ENCODE data around the gene KLRB1.
A peak's percentile ranks its signal among the peaks of the same experiment; 100 is the strongest.

Gene KLRB1

DNA sequence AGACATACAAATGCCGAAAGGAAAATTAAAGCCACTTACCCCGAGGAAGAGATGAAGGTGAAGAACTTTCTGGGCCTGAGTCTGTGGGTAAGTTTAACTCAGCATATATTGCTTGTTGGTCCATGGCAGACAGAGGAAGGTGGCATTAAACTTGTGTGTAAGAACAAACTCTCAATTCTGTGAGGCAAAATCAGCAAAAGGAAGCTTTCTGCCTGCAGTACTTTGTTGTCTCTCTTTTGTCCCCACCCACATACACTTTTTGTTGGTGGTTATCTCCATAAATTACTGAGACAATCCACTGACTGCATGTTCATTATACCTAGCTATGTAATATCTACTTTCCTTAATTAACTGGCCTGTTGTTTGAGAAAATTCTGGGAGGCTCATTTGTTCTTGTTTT is at the start of gene KLRB1:
Gene KLRB1 (minus strand): TSS at position 201 of the 400 bp plus-strand sequence. CDS start 77 bp downstream, at position 124.
- no peak for DNase-seq

- peak; percentile 88 for DNase-seq
Observed at GRCh38 chr12:9651265-9651729, 43.6 kb upstream of the KLRB1 start.

- DNase-seq: peak; percentile 57
Observed at GRCh38 chr12:9650151-9650576, 42.4 kb upstream of the KLRB1 start.

DNA sequence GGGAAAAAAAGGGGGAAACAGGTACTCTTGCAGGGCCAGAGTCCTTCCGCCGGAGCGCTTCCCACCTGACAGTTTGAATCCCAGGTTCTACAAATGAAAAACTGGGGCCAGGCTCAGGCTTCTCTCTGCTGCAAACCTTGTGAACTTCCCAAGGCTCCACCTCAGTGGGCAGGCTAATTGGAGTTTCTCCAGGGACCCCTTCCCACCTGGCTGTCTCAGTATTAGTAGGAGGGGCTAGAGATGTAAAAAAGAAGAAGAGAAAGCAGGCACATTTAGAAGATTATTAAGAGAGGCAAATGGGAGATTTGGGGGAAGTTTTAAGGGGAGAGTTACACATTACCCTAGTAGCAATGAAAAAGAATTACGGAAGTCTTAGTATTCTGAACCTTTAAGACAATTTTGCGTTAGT is 41.8 kb upstream of the KLRB1 start:
- DNase-seq: peak; percentile 57

DNA sequence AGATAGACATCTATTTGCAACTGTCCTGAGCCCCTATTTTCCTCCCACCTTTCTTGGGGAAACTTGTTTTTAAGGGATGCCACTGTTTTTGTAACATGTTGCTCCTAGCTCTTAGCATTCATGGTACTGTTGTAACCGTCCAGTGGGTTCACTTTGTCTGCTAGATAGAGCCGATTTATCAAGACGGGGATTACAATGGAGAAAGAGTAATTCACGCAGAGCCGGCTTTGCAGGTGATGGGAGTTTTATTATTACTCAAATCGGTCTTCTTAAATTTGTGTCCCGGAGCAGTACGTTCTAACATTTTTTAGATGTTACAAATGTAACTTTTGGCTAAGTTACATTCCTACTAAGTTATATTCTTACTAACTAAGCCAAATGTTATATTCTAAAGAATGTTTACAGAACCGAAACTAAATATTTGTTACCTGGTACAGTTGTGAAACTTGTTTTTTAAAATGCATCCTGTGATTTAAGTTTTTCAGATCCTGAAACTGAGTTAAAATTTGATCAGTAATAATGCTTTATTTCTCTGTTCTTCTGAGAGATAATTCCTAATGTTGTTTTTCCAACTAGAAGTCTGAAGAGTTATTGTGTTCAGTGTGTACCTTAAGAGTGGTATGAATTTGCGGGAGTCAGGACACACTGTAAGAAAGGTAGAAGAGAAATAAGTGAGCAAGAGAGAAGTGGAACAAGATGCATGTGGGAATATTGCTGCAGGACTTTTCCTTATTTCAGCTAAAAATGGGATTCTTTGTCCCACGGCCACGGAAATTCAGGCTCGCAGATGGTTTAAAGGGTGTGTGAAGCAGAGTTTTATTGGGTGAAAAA is 41.2 kb upstream of the KLRB1 start:
- DNase-seq: peak; percentile 81

GRCh38 chr12:9647825-9648700 is 40.3 kb upstream of the KLRB1 start:
- peak; percentile 95 for DNase-seq

DNA sequence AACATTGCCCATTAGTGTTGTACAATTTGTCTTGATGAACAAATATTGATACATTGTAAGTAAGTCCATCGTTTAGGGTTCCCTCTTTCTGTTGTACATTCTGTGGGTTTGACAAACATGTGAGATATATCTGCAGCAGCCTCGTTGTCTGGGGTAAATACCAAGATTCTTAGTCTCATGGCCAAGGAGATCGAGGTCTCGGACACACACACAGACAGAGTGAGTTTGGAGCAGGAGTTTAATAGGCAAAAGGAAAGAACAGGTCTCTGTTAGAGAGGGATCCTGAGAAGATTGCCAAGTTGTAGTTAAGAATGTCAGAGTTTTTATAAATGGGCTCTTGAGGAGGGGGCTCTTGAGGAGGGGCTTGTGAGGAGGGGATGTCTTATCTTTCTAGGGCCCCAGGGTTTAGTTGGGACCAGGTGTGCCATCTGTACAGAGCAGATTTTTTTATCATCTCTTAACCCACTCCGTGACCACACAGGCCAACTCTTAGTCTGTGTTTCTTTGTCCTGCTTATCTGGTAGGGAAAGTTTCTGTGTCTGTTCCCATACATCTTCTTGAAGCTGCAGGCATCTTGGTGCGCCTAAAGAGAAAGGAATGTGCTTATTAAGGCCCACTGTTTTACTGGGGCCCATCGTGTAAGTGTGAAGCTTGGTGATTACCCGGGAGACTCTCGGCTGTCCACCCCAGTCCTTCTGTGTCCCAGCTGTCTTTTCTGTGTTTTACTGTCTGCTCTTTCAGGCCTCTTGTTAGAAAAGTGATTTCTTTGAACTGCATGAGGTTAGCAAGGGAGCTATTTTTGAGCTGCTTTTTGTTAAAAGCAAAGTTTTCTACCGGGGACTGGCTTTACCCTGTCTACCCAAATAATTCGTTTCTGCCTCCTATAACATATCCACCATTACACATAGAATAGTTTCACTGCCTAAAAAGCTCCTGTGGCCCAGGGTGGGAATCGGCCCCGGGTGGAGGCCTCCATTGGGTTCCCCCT is 39.4 kb upstream of the KLRB1 start:
- DNase-seq: peak; percentile 77

DNA sequence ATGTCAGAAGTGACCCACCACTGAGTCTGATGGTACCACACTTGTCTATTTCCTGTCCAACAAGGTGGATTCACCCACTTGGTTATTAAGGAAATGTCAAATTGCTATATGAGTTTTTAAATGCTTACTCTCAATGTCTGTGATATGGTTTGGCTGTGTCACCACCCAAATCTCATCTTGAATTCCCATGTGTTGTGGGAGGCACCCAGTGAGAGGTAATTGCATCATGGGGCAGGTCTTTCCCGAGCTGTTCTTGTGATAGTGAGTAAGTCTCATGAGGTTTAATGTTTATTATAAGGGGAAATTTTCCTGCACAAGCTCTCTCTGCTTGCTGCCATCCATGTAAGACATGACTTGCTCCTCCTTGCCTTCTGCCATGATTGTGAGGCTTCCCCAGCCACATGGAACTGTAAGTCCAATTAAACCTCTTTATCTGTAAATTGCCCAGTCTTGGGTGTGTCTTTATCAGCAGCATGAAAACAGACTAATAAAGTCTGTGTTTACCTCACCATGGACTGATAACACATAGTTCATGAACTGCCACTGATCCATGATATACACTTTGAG is 37.4 kb upstream of the KLRB1 start:
- DNase-seq: peak; percentile 52

- peak; percentile 23 for DNase-seq
Observed at GRCh38 chr12:9643266-9643660, 35.5 kb upstream of the KLRB1 start.

DNA sequence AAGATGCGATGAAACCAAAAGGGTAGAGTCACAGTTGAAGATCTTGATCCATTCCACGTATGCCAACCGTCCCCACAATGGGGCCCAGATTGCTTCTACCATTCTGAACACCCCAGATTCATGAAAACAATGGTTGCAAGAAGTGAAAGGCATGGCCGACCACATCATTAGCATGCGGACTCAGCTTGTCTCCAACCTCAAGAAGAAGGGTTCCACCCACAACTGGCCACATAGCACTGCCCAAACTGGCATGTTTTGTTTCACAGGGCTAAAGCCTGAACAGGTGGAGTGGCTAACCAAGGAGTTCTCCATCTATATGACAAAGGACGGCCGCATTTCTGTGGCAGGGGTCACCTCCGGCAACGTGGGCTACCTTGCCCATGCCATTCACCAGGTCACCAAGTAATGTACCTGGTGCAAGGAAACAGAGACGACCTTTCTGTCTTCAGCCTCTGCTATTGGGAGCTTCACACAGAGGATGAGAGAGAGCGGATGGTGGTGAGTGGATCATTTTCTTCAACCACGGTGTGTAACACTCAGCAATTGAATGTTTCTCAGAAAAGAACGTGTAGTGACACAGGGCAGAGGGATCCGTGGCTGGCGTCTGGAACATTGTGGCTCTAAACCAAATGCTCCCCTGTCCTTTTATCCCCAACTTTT is 35.0 kb upstream of the KLRB1 start:
- no peak for DNase-seq

DNA sequence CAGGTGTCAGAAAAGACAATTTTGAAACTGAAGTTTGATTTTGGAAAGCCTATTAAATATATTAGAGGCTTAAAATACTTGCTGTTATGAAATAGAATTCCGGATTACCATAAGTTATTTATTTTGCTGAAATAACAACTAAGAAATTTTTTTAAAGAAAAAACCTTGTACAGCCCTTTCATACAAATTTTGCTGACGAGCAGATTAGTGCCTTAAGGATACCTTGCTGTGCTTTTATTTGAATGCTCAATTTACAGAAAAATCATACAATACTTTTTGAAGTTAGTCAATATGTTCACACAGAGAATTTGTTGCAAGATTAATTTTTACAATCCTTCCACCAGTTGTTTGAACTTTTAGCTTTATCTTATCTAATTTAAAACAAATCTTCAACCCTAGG is 32.3 kb upstream of the KLRB1 start:
- DNase-seq: no peak

DNA sequence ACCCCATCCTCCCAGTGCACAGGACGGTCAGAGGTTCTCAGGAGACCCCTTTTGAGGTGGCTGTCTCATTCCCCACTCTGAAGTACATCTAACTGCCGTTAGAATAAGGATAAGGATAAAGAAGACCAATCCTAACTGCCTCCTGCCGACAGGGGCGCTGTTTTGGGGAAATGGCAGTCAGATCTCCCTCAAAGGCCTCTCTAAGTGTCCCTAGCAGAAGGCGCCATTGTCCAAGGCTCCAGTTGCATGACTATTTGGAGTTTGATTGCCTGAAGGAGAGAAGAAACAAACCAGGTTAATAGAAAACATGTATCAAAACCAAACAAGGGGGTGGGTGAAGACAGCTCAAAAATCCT is 29.1 kb upstream of the KLRB1 start:
- DNase-seq: no peak

GRCh38 chr12:9636150-9636850 is 28.6 kb upstream of the KLRB1 start:
- DNase-seq: peak; percentile 14

GRCh38 chr12:9634969-9635754 is 27.4 kb upstream of the KLRB1 start:
- no peak for DNase-seq

GRCh38 chr12:9634177-9634803 is 26.6 kb upstream of the KLRB1 start:
- peak; percentile 86 for DNase-seq

GRCh38 chr12:9632766-9633165 is 25.1 kb upstream of the KLRB1 start:
- DNase-seq: no peak

GRCh38 chr12:9626821-9627220 is 19.1 kb upstream of the KLRB1 start:
- DNase-seq: no peak

- DNase-seq: no peak
Observed at GRCh38 chr12:9626291-9626690, 18.6 kb upstream of the KLRB1 start.

GRCh38 chr12:9625019-9625418 is 17.3 kb upstream of the KLRB1 start:
- no peak for DNase-seq
